IPS DF 19.7 (cell line): Measurements from ENCODE around the gene KPNA3.
"Not testable (repeated sequence)": the region's sequence is repeated elsewhere in the genome, so short reads cannot be mapped to it uniquely, and the experiment has no call there.

ENCODE experiments used
- DNase-seq: peaks from one replicate; pipeline ENCODE4 v3.0.0-alpha.2; 2013; ENCODE audit warnings: low read depth, low spot score

Gene KPNA3

GRCh38 chr13:49806126-49806536 is 13.6 kb upstream of the KPNA3 start:
- no peak for DNase-seq

- DNase-seq: not testable (repeated sequence)
Observed at GRCh38 chr13:49803047-49803446, 10.6 kb upstream of the KPNA3 start.

GRCh38 chr13:49802426-49802825 is 9.9 kb upstream of the KPNA3 start:
- no peak for DNase-seq

GRCh38 chr13:49791711-49792549 is 552 bp downstream of the KPNA3 start:
- no peak for DNase-seq

- no peak for DNase-seq
Observed at GRCh38 chr13:49791315-49791710, 1.2 kb downstream of the KPNA3 start.

- DNase-seq: no peak
Observed at GRCh38 chr13:49789968-49790367, 2.5 kb downstream of the KPNA3 start.

- no peak for DNase-seq
Observed at GRCh38 chr13:49786401-49787008, 6.0 kb downstream of the KPNA3 start.

GRCh38 chr13:49784886-49785570 is 7.5 kb downstream of the KPNA3 start:
- DNase-seq: no peak

GRCh38 chr13:49783865-49784264 is 8.6 kb downstream of the KPNA3 start:
- no peak for DNase-seq

- no peak for DNase-seq
Observed at GRCh38 chr13:49782784-49783183, 9.7 kb downstream of the KPNA3 start.

GRCh38 chr13:49781806-49782205 is 10.7 kb downstream of the KPNA3 start:
- no peak for DNase-seq

- DNase-seq: no peak
Observed at GRCh38 chr13:49779721-49780120, 12.8 kb downstream of the KPNA3 start.

GRCh38 chr13:49777746-49778614 is 14.5 kb downstream of the KPNA3 start:
- no peak for DNase-seq

GRCh38 chr13:49776871-49777270 is 15.6 kb downstream of the KPNA3 start:
- DNase-seq: no peak

GRCh38 chr13:49774376-49775005 is 18.0 kb downstream of the KPNA3 start:
- no peak for DNase-seq

- DNase-seq: no peak
Observed at GRCh38 chr13:49772828-49773227, 19.7 kb downstream of the KPNA3 start.

- DNase-seq: not testable (repeated sequence)
Observed at GRCh38 chr13:49761811-49762210, 30.7 kb downstream of the KPNA3 start.

GRCh38 chr13:49760558-49760957 is 31.9 kb downstream of the KPNA3 start:
- no peak for DNase-seq

GRCh38 chr13:49759503-49759902 is 33.0 kb downstream of the KPNA3 start:
- DNase-seq: no peak

- no peak for DNase-seq
Observed at GRCh38 chr13:49756263-49756662, 36.2 kb downstream of the KPNA3 start.

- DNase-seq: no peak
Observed at GRCh38 chr13:49754146-49754545, 38.3 kb downstream of the KPNA3 start.
